A549 (cell line): ENCODE results near the gene DIS3L2. TPM values are rescaled to one million over a fixed set of nuclear protein-coding genes. Genes with fewer than 3 reads are reported as not detected.
A peak's percentile ranks its signal among the peaks of the same experiment; 100 is the strongest.

Source experiments
- ATAC-seq, 2 experiments: fragments of 200-7000 bp in 1 of 2; fragments of >200 bp in 1 of 2; cut with Nextera tagmentation in 1 of 2; cut with Tn5 transposase in 1 of 2; 3 replicates each; pipeline versions ENCODE4 v1.8.0 to v1.9.1; 2018 to 2020; ENCODE audit warnings: mild to moderate bottlenecking in 1 of 2, moderate library complexity in 1 of 2
- CTCF ChIA-PET: fragments of 300-600 bp; sonication (Branson Sonifier 250); formaldehyde crosslinking; extraction: SDS; loops from one replicate; lab custom pipeline; 2021; ENCODE audit warnings: antibody characterized with exemption, inconsistent platforms; lab: Yijun Ruan, JAX
- POLR2A ChIA-PET: fragments of 350-600 bp; formaldehyde crosslinking; extraction: SDS; loops from one replicate; lab custom pipeline; 2021; ENCODE audit warnings: antibody characterized with exemption, inconsistent platforms; lab: Yijun Ruan, JAX
- DNase-seq, 2 experiments: peaks; one replicate each; pipeline versions ENCODE4 v3.0.0 to v3.0.0-alpha.2; 2011 to 2016; ENCODE audit warnings: low read depth in 1 of 2, low spot score in 1 of 2
- FAIRE-seq: peaks from 2 replicates; lab custom pipeline; 2011; peaks lifted over from hg19 to GRCh38; lab: Jason Lieb, UNC
- H3K27ac ChIP-seq, 2 experiments: fragments of >200 bp; sonication (Bioruptor Twin); formaldehyde crosslinking; 3 replicates each; pipeline ENCODE4 v1.5.1; 2016 to 2017
- H3K4me1 ChIP-seq: fragments of >200 bp; sonication (Bioruptor Twin); formaldehyde crosslinking; 3 replicates; pipeline ENCODE4 v1.6.1; 2016
- H3K4me2 ChIP-seq: fragments of >200 bp; sonication (Bioruptor Twin); formaldehyde crosslinking; 3 replicates; pipeline ENCODE4 v1.6.1; 2016
- H3K4me3 ChIP-seq: fragments of >200 bp; sonication (Bioruptor Twin); formaldehyde crosslinking; 3 replicates; pipeline ENCODE4 v1.5.1; 2016
- H3K9me3 ChIP-seq: fragments of >200 bp; sonication (Bioruptor Twin); formaldehyde crosslinking; 3 replicates; pipeline ENCODE4 v1.6.1; 2016
- CBX8 ChIP-seq: fragments of 200-600 bp; sonication (generic); IDR thresholded peaks from 2 replicates; pipeline ENCODE4 v1.6.1; 2016
- CHD2 ChIP-seq: fragments of 150-350 bp; IDR thresholded peaks from 2 replicates; pipeline ENCODE4 v1.6.1; 2014; ENCODE audit warnings: low read length; ENCODE audit not compliant: partially characterized antibody
- EHF ChIP-seq: fragments of 250-450 bp; sonication (Bioruptor Pico); IDR thresholded peaks from 2 replicates; pipeline ENCODE4 v1.5.0; 2020; ENCODE audit warnings: mild to moderate bottlenecking
- ELK1 ChIP-seq: fragments of 150-350 bp; IDR thresholded peaks from 2 replicates; pipeline ENCODE4 v1.6.1; 2014; ENCODE audit warnings: low read depth, mild to moderate bottlenecking, low read length
- EP300 ChIP-seq, 2 experiments: fragments of >200 bp; sonication (Bioruptor Twin); formaldehyde crosslinking; IDR thresholded peaks; 2 replicates in 1 of 2; 3 replicates in 1 of 2; pipeline ENCODE4 v1.6.1; 2016 to 2017
- FOSL2 ChIP-seq, 2 experiments: fragments of 450-650 bp in 1 of 2; fragments of >200 bp in 1 of 2; sonication (Bioruptor Twin) in 1 of 2; formaldehyde crosslinking; IDR thresholded peaks; 2 replicates each; pipeline versions ENCODE4 v1.5.0 to v1.6.1; 2016 to 2020; ENCODE audit warnings: mild to moderate bottlenecking in 1 of 2, moderate library complexity in 1 of 2
- FOXS1 ChIP-seq: fragments of 250-450 bp; sonication (Bioruptor Pico); IDR thresholded peaks from 2 replicates; pipeline ENCODE4 v1.5.0; 2020; ENCODE audit warnings: mild to moderate bottlenecking, moderate library complexity
- GATA3 ChIP-seq: IDR thresholded peaks from 2 replicates; pipeline ENCODE4 v1.6.1; 2012; ENCODE audit warnings: borderline replicate concordance
- HES2 ChIP-seq: fragments of >200 bp; sonication (Bioruptor Twin); formaldehyde crosslinking; IDR thresholded peaks from 2 replicates; pipeline ENCODE4 v1.6.1; 2016
- HMGXB4 ChIP-seq: fragments of 250-450 bp; sonication (Bioruptor Pico); IDR thresholded peaks from 2 replicates; pipeline ENCODE4 v1.5.0; 2021; ENCODE audit warnings: mild to moderate bottlenecking, moderate library complexity, borderline replicate concordance
- HOXA7 ChIP-seq: fragments of 250-450 bp; sonication (Bioruptor Pico); IDR thresholded peaks from 2 replicates; pipeline ENCODE4 v1.5.0; 2020; ENCODE audit warnings: mild to moderate bottlenecking, moderate library complexity
- HOXB13 ChIP-seq: fragments of 250-450 bp; sonication (Bioruptor Pico); IDR thresholded peaks from 2 replicates; pipeline ENCODE4 v1.5.0; 2020; ENCODE audit warnings: low read depth, mild to moderate bottlenecking, moderate library complexity
- JUN ChIP-seq, 2 experiments: fragments of >200 bp; sonication (Bioruptor Twin); formaldehyde crosslinking; IDR thresholded peaks; 2 replicates in 1 of 2; 3 replicates in 1 of 2; pipeline ENCODE4 v1.6.1; 2016 to 2017
- MAFK ChIP-seq: fragments of 450-650 bp; IDR thresholded peaks from 2 replicates; pipeline ENCODE4 v1.6.1; 2014; ENCODE audit not compliant: partially characterized antibody
- MAZ ChIP-seq: fragments of 150-350 bp; IDR thresholded peaks from 2 replicates; pipeline ENCODE4 v1.6.1; 2014; ENCODE audit warnings: antibody characterized with exemption, low read depth, low read length, borderline replicate concordance
- MYC ChIP-seq: IDR thresholded peaks from 2 replicates; pipeline ENCODE4 v1.6.1; 2012; ENCODE audit warnings: mild to moderate bottlenecking, inconsistent platforms, low read length, improper control_type of control experiment, borderline replicate concordance
- NR3C1 ChIP-seq: fragments of >200 bp; sonication (Bioruptor Twin); formaldehyde crosslinking; IDR thresholded peaks from 3 replicates; pipeline ENCODE4 v1.6.1; 2017
- PBX3 ChIP-seq: IDR thresholded peaks from 2 replicates; pipeline ENCODE4 v1.6.1; 2012
- PHF8 ChIP-seq: fragments of 200-600 bp; sonication (generic); IDR thresholded peaks from 2 replicates; pipeline ENCODE4 v1.6.1; 2016; ENCODE audit warnings: low read depth, mild to moderate bottlenecking, antibody characterized with exemption, moderate library complexity, borderline replicate concordance
- POLR2A ChIP-seq: IDR thresholded peaks from 2 replicates; pipeline ENCODE4 v1.6.1; 2012; ENCODE audit warnings: mild to moderate bottlenecking, low read length
- POLR2AphosphoS2 ChIP-seq: conservative IDR thresholded peaks from 2 replicates; pipeline ENCODE4 v1.6.1; 2012; ENCODE audit warnings: low read length, improper control_type of control experiment, inconsistent platforms
- RAD21 ChIP-seq, 2 experiments: fragments of >200 bp in 1 of 2; sonication (Bioruptor Twin) in 1 of 2; formaldehyde crosslinking in 1 of 2; IDR thresholded peaks in 1 of 2; conservative IDR thresholded peaks in 1 of 2; 2 replicates in 1 of 2; 3 replicates in 1 of 2; pipeline ENCODE4 v1.6.1; 2012 to 2018; ENCODE audit warnings: inconsistent platforms in 1 of 2
- RARB ChIP-seq: fragments of 250-450 bp; sonication (Bioruptor Pico); IDR thresholded peaks from 2 replicates; pipeline ENCODE4 v1.8.0; 2021; ENCODE audit warnings: mild to moderate bottlenecking, moderate library complexity
- RCOR1 ChIP-seq: fragments of 150-350 bp; IDR thresholded peaks from 2 replicates; pipeline ENCODE4 v1.6.1; 2014; ENCODE audit warnings: antibody characterized with exemption, low read length, low read depth
- REST ChIP-seq: fragments of 200-600 bp; sonication (generic); IDR thresholded peaks from 2 replicates; pipeline ENCODE4 v1.6.1; 2016; ENCODE audit warnings: antibody characterized with exemption, mild to moderate bottlenecking, moderate library complexity
- RFX5 ChIP-seq: fragments of 450-650 bp; IDR thresholded peaks from 2 replicates; pipeline ENCODE4 v1.7.1; 2014; ENCODE audit warnings: antibody characterized with exemption, mild to moderate bottlenecking, moderate library complexity
- USF2 ChIP-seq: fragments of 450-650 bp; IDR thresholded peaks from 2 replicates; pipeline ENCODE4 v1.6.1; 2014; ENCODE audit warnings: antibody characterized with exemption
- ZC3H11A ChIP-seq: fragments of 450-650 bp; IDR thresholded peaks from 2 replicates; pipeline ENCODE4 v1.6.1; 2014; ENCODE audit warnings: antibody characterized with exemption, mild to moderate bottlenecking
- ZFP36 ChIP-seq: fragments of 450-650 bp; IDR thresholded peaks from 2 replicates; pipeline ENCODE4 v1.6.1; 2014; ENCODE audit warnings: borderline replicate concordance; ENCODE audit not compliant: partially characterized antibody
- ZNF302 ChIP-seq: fragments of 250-450 bp; sonication (Bioruptor Pico); IDR thresholded peaks from 2 replicates; pipeline ENCODE4 v1.9.0; 2021; ENCODE audit warnings: inconsistent platforms, mild to moderate bottlenecking, moderate library complexity
- WGBS: methylation state at CpG from one replicate; pipeline ENCODE4 v1.1.6; 2017; ENCODE audit errors: missing lambda C conversion rate; 5-methylcytosine and 5-hydroxymethylcytosine counted together
- polyA minus RNA-seq: library from RNA; depleted of rRNA, polyadenylated mRNA; stranded (reverse); fragments of >200 nt; gene quantifications from 2 replicates; pipeline ENCODE4 v1.2.3, GENCODE V29; 2011; rRNA and poly(A)+ RNA removed
- polyA plus RNA-seq, 4 experiments: library from polyadenylated mRNA; depleted of rRNA in 3 of 4; stranded (reverse); fragments of >200 nt; fragmentation: RNase III in 1 of 4; extraction: RNeasy Plus Mini Kit Qiagen cat#74134 plus additional on column Dnase treatment in 1 of 4; gene quantifications; 2 replicates in 3 of 4; 3 replicates in 1 of 4; pipeline ENCODE4 v1.2.3, GENCODE V29; 2011 to 2017

Gene DIS3L2
- polyA plus RNA-seq (2011; rRNA removed) = 15.4 and 16.7 TPM in 2 replicates
- polyA plus RNA-seq (2012; cell fraction: cytosol; rRNA removed) = 15.9 and 20.9 TPM in 2 replicates
- 61.4 and 73.3 TPM in 2 replicates for polyA plus RNA-seq (2012; cell fraction: nucleus; rRNA removed)
- polyA plus RNA-seq (2017; fragmentation: RNase III; extraction: RNeasy Plus Mini Kit Qiagen cat#74134 plus additional on column Dnase treatment) = 14.9 to 15.7 TPM (median 15.6 TPM) in 3 replicates
- polyA minus RNA-seq = 19.5 and 23.2 TPM in 2 replicates

- Histone ChIP-seq H3K9me3 (no peaks in the 10 kb centered on the region), H3K4me3 (peak within 1 kb of the TSS; percentile 87), H3K4me2 (peak within 1 kb of the TSS; percentile 97), H3K27ac (peak within 1 kb of the TSS; percentile 97 to 99), H3K4me1 (peaks cover 15% of the 10 kb centered on the region; the same call in 2 of the 3 replicates)
- WGBS = under 1% methylated on average over 48 of the region's 83 CpGs
- FAIRE-seq (no peak), ATAC-seq (peak; percentile 97), DNase-seq (peak; percentile 73 to 92)
- CTCF ChIA-PET = interaction anchor here (1.0 to 1.5 kb wide), 3 partner anchors 13 to 180 kb away, joined by 3 read pairs; no protein-coding TSS in a partner anchor
- POLR2A ChIA-PET = interaction anchor here (1.1 kb wide), 1 partner anchor 20 kb away, joined by 3 read pairs; no protein-coding TSS in a partner anchor
- TF ChIP-seq NR3C1 (no peak), JUN (IDR thresholded peaks at IDR 0.05) (peak in 1 of 2 experiments; percentile 96; a peak in 3 of 5 replicates), ZFP36 (no peak), RFX5 (0 out of 2 replicates have a peak, but pooled peaks have one; percentile 36), RCOR1 (no peak), POLR2AphosphoS2 (no peak), RARB (CRISPR knock-in tag) (no peak), EHF (CRISPR knock-in tag) (no peak), ZC3H11A (no peak), CHD2 (no peak), FOXS1 (CRISPR knock-in tag) (no peak), USF2 (no peak), ELK1 (no peak), MAFK (no peak), EP300 (IDR thresholded peaks at IDR 0.05) (no peak), RAD21 (conservative IDR thresholded peaks at IDR 0.05 in 1 of 2, IDR thresholded peaks at IDR 0.05 in 1 of 2) (no peak; a peak in 1 of 5 replicates), MAZ (no peak), FOSL2 (IDR thresholded peaks at IDR 0.05) (no peak), FOSL2 (CRISPR knock-in tag; IDR thresholded peaks at IDR 0.05) (no peak), ZNF302 (CRISPR knock-in tag) (no peak), CBX8 (no peak), HOXA7 (CRISPR knock-in tag) (no peak), MYC (peak; percentile 41; the same call in 1 of the 2 replicates), GATA3 (no peak), PHF8 (peak; percentile 81), HOXB13 (CRISPR knock-in tag) (no peak), REST (peak; percentile 33; the same call in 1 of the 2 replicates), HES2 (no peak), HMGXB4 (CRISPR knock-in tag) (no peak; the same call in 1 of the 2 replicates), PBX3 (no peak), POLR2A (peak; percentile 73)
Measured at GRCh38 chr2:231961349-231962166, at the start of gene DIS3L2. Gene DIS3L2 (plus strand): TSS chr2:231961713. CDS start chr2:232014928, 53,215 bp downstream.
